ENCODE measurements around the gene LENG9.

DNA sequence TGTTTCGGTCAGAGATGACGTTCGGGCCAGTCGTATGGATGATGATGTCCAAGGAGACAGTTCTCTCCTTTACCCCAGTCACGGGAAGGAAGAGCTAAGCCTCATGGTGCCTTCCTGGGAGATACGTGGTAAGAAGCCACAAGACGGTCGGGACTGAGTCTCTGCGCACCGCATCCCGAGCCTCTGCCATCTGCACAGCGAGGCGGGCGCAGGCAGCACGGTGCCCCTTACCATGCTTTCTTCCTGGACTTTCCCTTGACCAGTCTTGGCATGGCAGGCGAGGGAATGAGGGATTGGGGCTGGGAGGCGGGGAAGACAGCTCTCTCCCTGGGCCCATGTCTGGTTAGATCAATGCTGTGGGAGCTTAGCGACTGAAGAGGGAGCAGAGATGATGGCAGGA is 29.0 kb upstream of the LENG9 start:
- TF ChIP-seq, protein P1, sequence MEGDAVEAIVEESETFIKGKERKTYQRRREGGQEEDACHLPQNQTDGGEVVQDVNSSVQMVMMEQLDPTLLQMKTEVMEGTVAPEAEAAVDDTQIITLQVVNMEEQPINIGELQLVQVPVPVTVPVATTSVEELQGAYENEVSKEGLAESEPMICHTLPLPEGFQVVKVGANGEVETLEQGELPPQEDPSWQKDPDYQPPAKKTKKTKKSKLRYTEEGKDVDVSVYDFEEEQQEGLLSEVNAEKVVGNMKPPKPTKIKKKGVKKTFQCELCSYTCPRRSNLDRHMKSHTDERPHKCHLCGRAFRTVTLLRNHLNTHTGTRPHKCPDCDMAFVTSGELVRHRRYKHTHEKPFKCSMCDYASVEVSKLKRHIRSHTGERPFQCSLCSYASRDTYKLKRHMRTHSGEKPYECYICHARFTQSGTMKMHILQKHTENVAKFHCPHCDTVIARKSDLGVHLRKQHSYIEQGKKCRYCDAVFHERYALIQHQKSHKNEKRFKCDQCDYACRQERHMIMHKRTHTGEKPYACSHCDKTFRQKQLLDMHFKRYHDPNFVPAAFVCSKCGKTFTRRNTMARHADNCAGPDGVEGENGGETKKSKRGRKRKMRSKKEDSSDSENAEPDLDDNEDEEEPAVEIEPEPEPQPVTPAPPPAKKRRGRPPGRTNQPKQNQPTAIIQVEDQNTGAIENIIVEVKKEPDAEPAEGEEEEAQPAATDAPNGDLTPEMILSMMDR (IDR thresholded peaks at IDR 0.05), result no peak
- no peak for TF ChIP-seq POLR2A (IDR thresholded peaks at IDR 0.05)

Data from lower leg skin (tissue), 3 donors.